Measurements from ENCODE around the gene PCDHGC3. TPM values are rescaled to one million over a fixed set of nuclear protein-coding genes. Genes with fewer than 3 reads are reported as not detected.

PCDHGC3 gene
- total RNA-seq, 3 donors from 2014 or later: 12.1 to 50.5 (median 24.5) TPM

GRCh38 chr5:141490771-141491170 lies 15.0 kb downstream of the PCDHGC3 start:
- Histone ChIP-seq H3K9me3 (no peaks in the 10 kb centered on the region), H3K4me1 (ENCODE audit: low read depth) (peaks cover 3% of the 10 kb centered on the region), H3K36me3 (ENCODE audit: low read depth) (no peaks in the 10 kb centered on the region), H3K4me3 (no peak overlapping the region)
- ATAC-seq (no peak), DNase-seq (no peak)
- intact Hi-C loops (cut with DNase I, micrococcal nuclease): no loop called here
- no peak for TF ChIP-seq CTCF (IDR thresholded peaks at IDR 0.05)

- H3K4me1 ChIP-seq (ENCODE audit: low read depth): peaks cover 3% of the 10 kb centered on the region
- no peaks in the 10 kb centered on the region for H3K36me3 ChIP-seq (ENCODE audit: low read depth)
- no peak for TF ChIP-seq CTCF (IDR thresholded peaks at IDR 0.05)
- H3K9me3 ChIP-seq: no peaks in the 10 kb centered on the region
- intact Hi-C loops (cut with DNase I, micrococcal nuclease): no loop called here
- ATAC-seq (no peak), DNase-seq (no peak)
- no peak overlapping the region for H3K4me3 ChIP-seq
These were observed 15.8 kb downstream of the PCDHGC3 start for GRCh38 chr5:141491323-141492167.

- H3K4me1 ChIP-seq (ENCODE audit: low read depth): peaks cover 3% of the 10 kb centered on the region
- no peak for TF ChIP-seq CTCF (IDR thresholded peaks at IDR 0.05)
- intact Hi-C loops (cut with DNase I, micrococcal nuclease): no loop called here
- no peak overlapping the region for H3K4me3 ChIP-seq
- no peaks in the 10 kb centered on the region for H3K36me3 ChIP-seq (ENCODE audit: low read depth)
- DNase-seq (no peak), ATAC-seq (no peak)
- no peaks in the 10 kb centered on the region for H3K9me3 ChIP-seq
These were observed 16.6 kb downstream of the PCDHGC3 start for GRCh38 chr5:141492168-141492885.

- ATAC-seq: no peak
These were observed 18.0 kb downstream of the PCDHGC3 start for GRCh38 chr5:141493500-141494422.

More at GRCh38 chr5:141493500-141494422, 18.0 kb downstream of the PCDHGC3 start:
- Histone ChIP-seq H3K4me3 (no peak overlapping the region), H3K4me1 (ENCODE audit: low read depth) (peaks cover 3% of the 10 kb centered on the region), H3K9me3 (no peaks in the 10 kb centered on the region), H3K36me3 (ENCODE audit: low read depth) (no peaks in the 10 kb centered on the region)
- intact Hi-C loops (cut with DNase I, micrococcal nuclease): no loop called here
- TF ChIP-seq CTCF (IDR thresholded peaks at IDR 0.05): no peak
- DNase-seq: no peak
